NCI-H1105 treated with DMSO at 0.1 percent for 48 hours (cell line): ENCODE measurements around the gene HOXC5.
"Not testable (repeated sequence)": the region's sequence is repeated elsewhere in the genome, so short reads cannot be mapped to it uniquely, and the experiment has no call there.

Source experiments
- DNase-seq: peaks from one replicate; lab custom pipeline; 2025; lab: John Stamatoyannopoulos, UW

HOXC5 gene

GRCh38 chr12:54033106-54033979 lies 493 bp downstream of the HOXC5 start:
- peak; percentile 46 for DNase-seq

DNA sequence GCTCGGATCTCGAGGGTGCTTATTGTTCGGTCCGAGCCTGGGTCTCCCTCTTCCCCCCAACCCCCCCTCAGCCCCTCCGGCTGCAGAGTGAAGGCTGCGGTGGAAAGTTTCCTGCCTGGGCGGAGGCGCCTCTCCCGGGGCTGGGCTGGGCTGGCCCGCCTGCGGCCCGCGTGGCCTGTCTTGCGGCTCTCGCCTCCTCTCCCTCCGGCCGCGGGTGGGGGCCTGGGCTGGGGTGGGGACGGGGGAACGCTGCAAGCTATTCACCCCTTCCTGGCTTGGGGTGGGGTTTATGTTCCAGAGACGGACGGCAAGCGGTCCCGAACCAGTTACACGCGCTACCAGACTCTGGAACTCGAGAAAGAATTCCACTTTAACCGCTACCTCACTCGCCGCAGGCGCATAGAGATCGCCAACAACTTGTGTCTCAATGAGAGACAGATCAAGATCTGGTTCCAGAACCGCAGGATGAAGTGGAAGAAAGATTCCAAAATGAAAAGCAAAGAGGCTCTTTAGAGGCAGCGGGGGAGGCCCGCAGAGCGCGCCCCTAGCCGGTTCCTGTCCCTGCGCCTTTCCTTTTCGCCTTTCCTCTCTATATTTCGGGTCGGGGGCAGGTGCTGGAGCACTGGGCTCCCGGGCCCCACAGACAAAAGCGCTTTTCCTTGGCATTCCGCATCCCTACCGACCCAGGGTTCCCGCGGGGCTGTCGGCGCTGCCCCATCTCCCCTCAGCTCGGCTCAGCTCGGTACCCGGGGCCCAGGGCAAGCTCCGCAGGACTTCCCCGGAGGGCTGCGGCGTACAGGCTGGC lies 1.3 kb downstream of the HOXC5 start:
- DNase-seq: no peak

DNA sequence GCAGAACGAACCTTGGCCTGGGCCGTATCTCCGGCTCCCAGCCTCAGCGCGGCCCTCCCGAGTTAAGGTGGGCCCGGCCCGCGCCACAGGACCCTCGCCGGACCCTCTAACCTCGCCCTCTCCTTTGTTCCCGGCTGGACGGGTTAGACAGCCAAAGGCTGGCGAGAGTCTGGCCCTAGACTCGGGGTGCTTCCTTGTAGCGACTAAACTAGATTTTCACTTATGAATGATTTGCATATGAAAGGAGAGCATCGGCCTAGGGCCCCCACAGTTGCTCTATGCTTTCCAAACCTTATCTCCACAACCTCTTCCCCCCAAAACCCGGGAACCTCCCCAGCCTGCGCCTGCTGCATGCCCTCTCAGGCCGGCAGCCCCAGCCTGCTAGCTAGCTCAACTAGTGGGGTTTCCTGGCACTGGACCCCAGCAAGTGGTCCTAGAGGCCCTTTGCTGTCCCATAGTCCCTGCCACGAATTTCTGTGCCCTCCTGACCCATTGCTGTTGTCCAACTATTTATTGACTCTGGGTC lies 2.0 kb downstream of the HOXC5 start:
- no peak for DNase-seq

GRCh38 chr12:54035568-54036264 lies 2.9 kb downstream of the HOXC5 start:
- no peak for DNase-seq

DNA sequence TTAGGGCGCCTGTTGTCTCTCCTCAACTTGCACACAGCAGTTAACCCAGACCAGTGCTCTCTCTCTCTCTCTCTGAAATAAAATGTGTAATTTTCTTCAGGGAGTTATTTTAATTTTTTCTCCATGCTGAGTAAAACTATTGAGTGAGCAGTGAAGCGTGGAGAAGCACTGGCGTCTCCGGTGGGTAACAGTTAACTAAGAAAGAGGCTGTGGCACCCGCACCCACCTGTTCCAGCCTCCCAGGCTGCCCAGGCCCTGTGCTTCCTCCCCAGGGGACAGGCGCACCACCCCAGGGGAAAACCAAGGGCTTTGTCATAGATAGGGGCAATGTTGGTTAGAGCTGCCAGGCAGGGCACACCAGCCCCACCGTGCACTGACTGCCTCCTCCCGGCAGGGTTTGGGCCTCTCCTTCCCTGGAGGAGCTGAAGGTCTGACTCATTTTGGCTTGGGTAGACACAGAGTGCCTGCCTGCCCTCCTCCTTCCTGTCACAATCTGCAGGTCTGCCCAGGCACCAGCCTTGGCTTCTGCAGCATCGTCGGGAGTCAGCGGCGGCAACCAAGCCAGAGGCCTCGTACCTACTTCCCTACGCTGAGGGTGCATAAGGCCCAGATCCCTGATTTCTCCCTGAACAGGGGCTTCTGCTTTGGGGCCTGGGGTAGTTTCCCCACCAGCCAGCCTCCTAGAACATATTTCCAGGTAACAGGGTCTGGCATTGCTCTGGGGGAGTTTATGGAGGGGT lies 3.9 kb downstream of the HOXC5 start:
- peak; percentile 65 for DNase-seq

DNA sequence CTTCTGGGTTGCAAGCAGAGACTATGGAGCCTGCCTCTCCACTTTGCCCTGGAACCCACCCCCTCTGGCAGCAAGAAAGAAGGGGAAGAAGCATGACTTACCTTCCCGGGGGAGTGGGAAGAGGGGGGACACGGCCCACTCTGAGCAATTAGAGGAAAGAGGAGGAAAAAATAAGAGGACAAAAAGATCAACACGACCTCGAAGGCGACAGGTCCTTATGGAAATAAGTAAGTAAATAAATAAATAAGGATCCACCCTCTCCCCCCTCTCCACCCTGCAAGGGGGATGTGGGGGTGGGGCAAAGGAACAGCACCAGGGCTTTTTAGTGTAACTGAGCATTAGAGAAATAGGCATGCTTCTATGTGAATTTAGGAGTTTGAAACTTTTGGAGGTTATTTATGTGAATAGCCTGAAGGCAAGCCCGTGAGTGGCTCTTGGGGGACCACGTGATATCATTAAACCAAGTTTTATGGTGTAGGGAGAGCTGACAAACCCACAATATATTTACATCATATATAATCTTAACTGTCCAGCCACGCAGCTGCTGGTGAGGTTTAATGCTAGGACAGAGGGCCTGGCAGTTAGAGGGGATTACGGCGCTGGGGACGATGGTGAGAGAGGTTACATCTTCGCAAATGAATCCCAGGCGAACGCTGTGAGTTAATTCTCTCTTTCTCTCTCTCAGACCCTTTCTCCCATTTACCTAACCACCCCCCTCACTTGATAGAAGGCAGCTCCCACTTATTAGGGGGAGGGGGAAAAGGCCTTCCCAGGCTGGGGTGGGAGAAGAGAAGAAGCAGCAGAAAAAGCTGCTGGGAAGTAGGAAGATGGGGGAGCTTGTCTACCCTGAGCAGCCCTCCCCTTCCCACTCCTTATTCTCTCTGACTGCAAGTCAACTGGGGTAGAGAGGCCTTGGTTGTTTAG lies 4.8 kb downstream of the HOXC5 start:
- no peak for DNase-seq

- no peak for DNase-seq
These were observed 5.5 kb downstream of the HOXC5 start for GRCh38 chr12:54038284-54038870.

DNA sequence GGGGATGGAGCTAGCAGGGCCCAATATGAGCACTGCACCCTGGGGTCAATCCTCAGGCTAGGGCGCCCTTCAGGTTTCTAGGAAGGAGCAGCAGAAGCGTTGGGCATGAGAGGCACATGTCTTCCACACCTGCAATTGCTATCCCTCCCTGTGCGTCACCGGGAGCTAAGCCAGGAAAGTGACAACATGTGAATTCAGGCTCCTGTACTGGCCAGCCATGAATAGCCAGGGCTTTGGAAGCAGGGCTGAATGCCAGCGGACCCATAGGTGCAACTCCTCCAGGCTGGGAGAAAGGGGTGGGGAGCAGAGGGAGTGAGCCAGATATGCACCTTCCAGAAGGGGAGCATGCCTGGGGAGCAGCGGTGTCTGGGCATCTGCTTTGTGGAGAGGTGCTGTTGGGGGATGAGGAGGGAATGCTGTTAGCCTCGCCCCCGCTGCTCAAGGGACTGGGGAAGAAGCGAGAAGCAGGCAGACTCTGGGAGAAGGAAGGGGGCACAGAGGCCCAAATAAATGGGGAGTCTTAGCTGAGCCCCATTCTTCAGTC lies 6.1 kb downstream of the HOXC5 start:
- DNase-seq: no peak

DNA sequence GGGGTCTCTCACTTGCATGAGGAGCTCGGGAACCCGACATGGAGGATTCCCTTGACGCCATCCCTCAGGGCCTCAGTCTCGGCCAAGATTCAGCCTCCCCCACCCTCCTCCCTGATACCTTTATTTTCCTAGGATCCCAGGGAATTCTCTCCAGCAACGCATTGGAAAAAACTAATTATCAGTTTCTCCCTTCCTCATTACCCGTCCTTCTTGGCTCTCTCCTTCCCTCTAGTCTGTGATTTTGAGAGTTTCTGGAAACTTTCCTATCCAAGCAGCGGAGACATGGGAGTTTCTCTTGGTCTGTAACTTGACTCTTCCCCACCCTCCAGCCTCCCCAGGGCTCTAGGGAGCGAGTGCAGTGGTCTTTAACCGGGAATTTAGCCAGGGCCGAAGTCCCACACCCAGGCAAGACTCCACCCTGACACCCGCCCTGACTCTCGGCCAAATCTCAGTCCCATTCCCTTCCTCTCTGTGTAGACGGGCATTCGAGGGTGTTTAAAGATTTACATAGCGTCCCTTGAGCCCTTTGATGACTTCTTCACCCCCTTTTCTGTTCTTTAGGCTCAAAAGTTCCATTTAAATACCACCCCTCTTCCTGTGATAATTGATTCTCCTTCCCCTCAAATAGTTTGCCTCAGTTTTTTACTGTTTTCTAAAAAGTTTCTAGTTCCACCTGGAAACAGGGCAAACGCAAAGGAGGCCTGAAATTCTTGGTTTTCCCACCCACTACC lies 6.7 kb downstream of the HOXC5 start:
- DNase-seq: no peak

DNA sequence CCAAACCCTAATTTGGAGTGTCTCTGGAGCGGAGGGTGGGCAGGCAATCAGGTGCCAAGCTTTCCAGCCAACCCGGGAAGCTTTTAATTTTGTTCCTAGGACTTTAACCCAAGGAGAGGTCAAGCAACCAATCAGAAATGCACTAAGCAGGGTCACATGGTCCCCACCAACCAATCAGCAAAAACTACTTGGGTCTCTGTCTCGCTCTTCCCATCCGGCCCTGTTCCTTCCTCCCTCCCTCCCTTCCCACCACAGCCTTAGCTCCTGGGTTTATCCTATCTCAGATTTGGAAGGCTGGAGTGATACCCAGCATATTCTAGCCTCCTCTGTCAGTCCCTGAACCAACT lies 7.3 kb downstream of the HOXC5 start:
- no peak for DNase-seq

DNA sequence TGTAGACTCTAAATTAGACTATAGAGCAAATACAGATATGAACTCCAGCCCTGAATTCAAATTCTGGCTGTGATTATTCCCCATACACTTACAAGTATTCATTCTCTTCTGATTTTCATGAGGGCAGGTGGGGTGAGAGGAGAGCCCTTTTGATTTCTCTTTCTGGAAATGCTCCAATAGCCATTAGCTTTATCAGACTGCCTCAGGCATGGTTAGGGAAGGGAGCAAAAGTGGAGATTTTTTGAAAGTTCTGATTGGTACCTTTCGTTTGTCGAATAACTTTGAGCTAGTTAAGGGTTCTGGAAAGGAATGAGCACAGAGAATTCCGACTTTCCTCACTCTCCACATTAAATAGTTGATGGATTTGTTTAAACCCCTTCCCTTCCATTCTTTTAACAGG lies 7.8 kb downstream of the HOXC5 start:
- no peak for DNase-seq

- no peak for DNase-seq
These were observed 8.3 kb downstream of the HOXC5 start for GRCh38 chr12:54041097-54041690.

DNA sequence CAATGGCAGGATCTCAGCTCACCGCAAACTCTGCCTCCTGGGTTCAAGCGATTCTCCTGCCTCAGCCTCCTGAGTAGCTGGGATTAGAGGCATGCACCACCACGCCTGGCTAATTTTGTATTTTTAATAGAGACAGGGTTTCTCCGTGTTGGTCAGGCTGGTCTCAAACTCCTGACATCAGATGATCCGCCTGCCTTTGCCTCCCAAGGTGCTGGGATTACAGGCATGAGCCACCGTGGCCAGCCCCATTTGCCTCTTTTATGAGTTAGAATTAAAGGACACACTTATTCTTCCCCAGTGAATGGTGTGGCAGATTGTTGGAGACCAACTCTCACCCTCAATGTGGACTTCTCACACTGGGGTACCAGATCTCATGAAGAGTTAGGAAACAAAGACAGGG lies 9.2 kb downstream of the HOXC5 start:
- DNase-seq: not testable (repeated sequence)

GRCh38 chr12:54042970-54043853 lies 10.4 kb downstream of the HOXC5 start:
- DNase-seq: no peak

GRCh38 chr12:54044425-54045103 lies 11.7 kb downstream of the HOXC5 start:
- DNase-seq: no peak

DNA sequence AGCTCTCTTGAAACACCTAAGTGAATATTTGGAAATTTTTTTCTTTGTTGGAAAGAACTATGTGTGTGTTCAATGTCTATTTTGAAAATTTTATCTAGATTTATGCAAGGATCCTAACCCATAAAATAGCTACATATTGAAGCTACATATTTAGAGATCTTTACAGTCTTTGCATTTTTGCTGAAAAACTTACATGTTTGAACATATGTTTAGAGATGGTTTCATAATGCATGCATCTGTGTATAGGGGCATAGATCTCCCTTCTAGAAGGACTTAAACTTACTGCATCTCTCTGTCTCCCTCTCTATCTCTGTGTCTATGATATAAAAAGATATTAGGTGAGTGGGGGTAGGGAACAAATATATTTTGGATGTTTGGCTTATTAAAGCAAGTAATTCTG lies 12.6 kb downstream of the HOXC5 start:
- no peak for DNase-seq

DNA sequence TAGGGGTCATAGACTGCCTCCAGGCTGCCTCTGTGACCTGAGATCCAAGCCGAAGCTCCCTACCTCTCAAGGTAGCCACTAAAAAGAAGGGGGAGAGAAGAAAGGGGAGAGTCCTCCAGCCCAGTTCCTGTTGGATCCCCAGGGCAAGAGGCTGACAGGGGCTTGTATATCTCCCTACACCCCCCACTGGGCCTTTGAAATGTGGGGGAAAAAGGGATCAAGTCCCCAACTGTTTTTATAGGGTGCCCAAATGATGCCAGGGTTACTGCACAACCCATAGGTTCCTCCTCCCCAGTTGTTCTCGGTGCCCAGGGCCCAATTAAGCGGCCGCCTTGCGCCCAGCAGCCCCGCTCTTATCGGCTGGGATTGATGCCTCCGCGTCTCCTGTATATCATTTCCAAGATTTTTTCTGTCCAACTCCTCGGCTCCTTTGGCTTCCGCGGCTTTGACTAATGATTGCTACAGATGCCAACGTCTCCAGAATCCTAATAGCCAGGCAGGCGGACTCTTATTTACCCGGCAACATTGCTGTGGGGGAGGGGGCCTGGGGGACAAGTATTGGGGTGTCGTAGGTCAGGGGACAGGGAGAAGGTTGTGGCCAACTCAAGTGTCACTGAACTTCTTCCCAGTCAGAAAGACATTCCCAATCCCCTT lies 13.1 kb downstream of the HOXC5 start:
- DNase-seq: no peak
